Tibial nerve (tissue), 4 donors: ENCODE data around the gene CRTC3. TPM values are rescaled to one million over a fixed set of nuclear protein-coding genes. Genes with fewer than 3 reads are reported as not detected.
A peak's percentile ranks its signal among the peaks of the same experiment; 100 is the strongest.
"Not testable (repeated sequence)": the region's sequence is repeated elsewhere in the genome, so short reads cannot be mapped to it uniquely, and the experiment has no call there.

Experiments used
- DNase-seq, 2 donors: peaks; one replicate each; pipeline ENCODE4 v3.0.0-alpha.2; 2019; ENCODE audit warnings: low spot score in 2 of 2
- H3K27ac ChIP-seq, 4 donors: fragments of 200-600 bp; sonication (generic) in 3 of 4; one replicate each; pipeline ENCODE4 v1.5.1; 2017 to 2019; ENCODE audit warnings: mild to moderate bottlenecking in 1 of 4
- H3K27me3 ChIP-seq, 2 donors: fragments of 200-600 bp; sonication (generic) in 1 of 2; one replicate each; pipeline versions ENCODE4 v1.5.1 to v1.6.0; 2017 to 2019
- H3K36me3 ChIP-seq, 3 donors: fragments of 200-600 bp; sonication (generic); one replicate each; pipeline ENCODE4 v1.5.1; 2018 to 2019
- H3K4me1 ChIP-seq, 4 donors: fragments of 200-600 bp; sonication (generic) in 3 of 4; one replicate each; pipeline ENCODE4 v1.5.1; 2017 to 2019
- H3K4me3 ChIP-seq, 4 donors: fragments of 200-600 bp; sonication (generic) in 3 of 4; one replicate each; pipeline ENCODE4 v1.5.1; 2017 to 2019; ENCODE audit warnings: mild to moderate bottlenecking in 1 of 4, moderate library complexity in 1 of 4
- H3K9me3 ChIP-seq, 4 donors: fragments of 200-600 bp; sonication (generic) in 3 of 4; one replicate each; pipeline ENCODE4 v1.5.1; 2017 to 2019
- CTCF ChIP-seq, 5 experiments: fragments of 200-600 bp in 3 of 5; fragments of 450-650 bp in 2 of 5; sonication (generic) in 3 of 5; IDR thresholded peaks; one replicate each; pipeline ENCODE4 v1.5.1; 2016 to 2019; ENCODE audit warnings: antibody characterized with exemption in 5 of 5, mild to moderate bottlenecking in 3 of 5, moderate library complexity in 2 of 5
- EP300 ChIP-seq, 2 donors: sonication (generic); formaldehyde crosslinking; IDR thresholded peaks; one replicate each; pipeline ENCODE4 v1.6.1; 2017; ENCODE audit warnings: antibody characterized with exemption in 2 of 2, mild to moderate bottlenecking in 1 of 2
- POLR2A ChIP-seq, 2 donors: fragments of 450-650 bp; IDR thresholded peaks; one replicate each; pipeline ENCODE4 v1.6.1; 2017; ENCODE audit warnings: antibody characterized with exemption in 2 of 2, mild to moderate bottlenecking in 2 of 2, moderate library complexity in 2 of 2
- WGBS, 2 donors: methylation state at CpG; one replicate each; pipeline ENCODE4 v1.1.5; 2018; 5-methylcytosine and 5-hydroxymethylcytosine counted together
- total RNA-seq, 4 donors: library from RNA; depleted of rRNA; stranded (reverse); fragments of >200 nt; gene quantifications; one replicate each; pipeline ENCODE4 v1.1.0, GENCODE V29; 2016

Gene CRTC3
- total RNA-seq, 4 donors from 2014 or later = 52.7 to 63.7 (median 60.6) TPM

- Histone ChIP-seq H3K9me3 (no peaks in the 10 kb centered on the region), H3K4me1 (peaks cover 0 to 4% (median 0%) of the 10 kb centered on the region in 4 donors), H3K36me3 (peaks cover 2 to 77% (median 6%) of the 10 kb centered on the region in 3 donors), H3K4me3 (no peak overlapping the region), H3K27me3 (no peaks in the 10 kb centered on the region), H3K27ac (peak overlapping the region in 2 of 4 donors; percentile 57 to 71)
- peak in 1 of 2 donors; percentile 39 for TF ChIP-seq EP300 (IDR thresholded peaks at IDR 0.05)
- TF ChIP-seq POLR2A (IDR thresholded peaks at IDR 0.05) = no peak
- no peak for DNase-seq
- 57 to 65% methylated on average over 3 of the region's 3 CpGs for WGBS, 2 donors
Observed at GRCh38 chr15:90633360-90633759, 103.6 kb downstream of the CRTC3 start.

GRCh38 chr15:90636993-90637392, 107.3 kb downstream of the CRTC3 start:
- not testable (repeated sequence) for H3K27me3 ChIP-seq, H3K4me1 ChIP-seq, H3K4me3 ChIP-seq, H3K27ac ChIP-seq, DNase-seq, H3K9me3 ChIP-seq
- peaks cover 0 to 81% (median 6%) of the 10 kb centered on the region in 3 donors for H3K36me3 ChIP-seq
- 65 to 82% methylated on average over 2 of the region's 3 CpGs for WGBS, 2 donors

GRCh38 chr15:90637693-90638092, 108.0 kb downstream of the CRTC3 start:
- Histone ChIP-seq H3K4me1 (peaks cover 0 to 4% (median 0%) of the 10 kb centered on the region in 4 donors), H3K36me3 (peaks cover 0 to 81% (median 11%) of the 10 kb centered on the region in 3 donors), H3K4me3 (no peak overlapping the region), H3K27ac (peak overlapping the region in 1 of 4 donors; percentile 18), H3K9me3 (no peaks in the 10 kb centered on the region), H3K27me3 (no peaks in the 10 kb centered on the region)
- TF ChIP-seq CTCF (IDR thresholded peaks at IDR 0.05) (no peak), EP300 (IDR thresholded peaks at IDR 0.05) (no peak), POLR2A (IDR thresholded peaks at IDR 0.05) (no peak)
- WGBS, 2 donors = 64 to 68% methylated on average over 6 of the region's 6 CpGs
- DNase-seq = no peak

GRCh38 chr15:90638201-90638691, 108.5 kb downstream of the CRTC3 start:
- Histone ChIP-seq H3K36me3 (peaks cover 5 to 81% (median 17%) of the 10 kb centered on the region in 3 donors), H3K4me1 (peaks cover 0 to 4% (median 0%) of the 10 kb centered on the region in 4 donors), H3K9me3 (peaks cover 0 to 2% (median 0%) of the 10 kb centered on the region in 4 donors), H3K4me3 (no peak overlapping the region), H3K27me3 (no peaks in the 10 kb centered on the region), H3K27ac (peak overlapping the region in 1 of 4 donors; percentile 18)
- WGBS, 2 donors = 54 to 59% methylated on average over 12 of the region's 12 CpGs
- no peak for DNase-seq
- TF ChIP-seq EP300 (IDR thresholded peaks at IDR 0.05) = no peak
- TF ChIP-seq CTCF (IDR thresholded peaks at IDR 0.05) = no peak
- TF ChIP-seq POLR2A (IDR thresholded peaks at IDR 0.05) = no peak

- no peak for TF ChIP-seq POLR2A (IDR thresholded peaks at IDR 0.05)
- TF ChIP-seq EP300 (IDR thresholded peaks at IDR 0.05) = no peak
- no peak for TF ChIP-seq CTCF (IDR thresholded peaks at IDR 0.05)
- peaks cover 10 to 81% (median 17%) of the 10 kb centered on the region in 3 donors for H3K36me3 ChIP-seq
- H3K27ac ChIP-seq = no peak overlapping the region
- no peak overlapping the region for H3K4me3 ChIP-seq
- H3K4me1 ChIP-seq = peaks cover 0 to 2% (median 0%) of the 10 kb centered on the region in 4 donors
- DNase-seq = no peak
- H3K9me3 ChIP-seq = peaks cover 0 to 6% (median 0%) of the 10 kb centered on the region in 4 donors
- no peaks in the 10 kb centered on the region for H3K27me3 ChIP-seq
- 90 to 91% methylated on average over 11 of the region's 11 CpGs for WGBS, 2 donors
Observed at GRCh38 chr15:90638963-90639362, 109.2 kb downstream of the CRTC3 start.

- Histone ChIP-seq H3K27ac (no peak overlapping the region), H3K9me3 (peaks cover 0 to 6% (median 0%) of the 10 kb centered on the region in 4 donors), H3K36me3 (peaks cover 10 to 69% (median 15%) of the 10 kb centered on the region in 3 donors), H3K4me3 (no peak overlapping the region), H3K27me3 (no peaks in the 10 kb centered on the region), H3K4me1 (no peaks in the 10 kb centered on the region)
- WGBS, 2 donors = 93 to 96% methylated on average over 8 of the region's 8 CpGs
- TF ChIP-seq EP300 (IDR thresholded peaks at IDR 0.05) (no peak), POLR2A (IDR thresholded peaks at IDR 0.05) (no peak), CTCF (IDR thresholded peaks at IDR 0.05) (no peak)
- DNase-seq = no peak
Observed at GRCh38 chr15:90640862-90641261, 111.1 kb downstream of the CRTC3 start.
